Heart left ventricle (tissue), 13 donors: ENCODE data around the gene NNMT.

Source experiments
- POLR2A ChIP-seq, 2 donors: fragments of 450-650 bp; IDR thresholded peaks; one replicate each; pipeline ENCODE4 v1.6.1; 2017; ENCODE audit warnings: antibody characterized with exemption in 2 of 2, mild to moderate bottlenecking in 2 of 2, moderate library complexity in 2 of 2
- TF ChIP-seq, protein P1 (sequence below), 12 donors: fragments of 200-600 bp; sonication (generic) in 4 of 12; IDR thresholded peaks; one replicate each; pipeline versions ENCODE4 v1.5.0 to v1.8.0; 2018 to 2022; ENCODE audit warnings: antibody characterized with exemption in 12 of 12, mild to moderate bottlenecking in 5 of 12
- donor health status: ischemic (EF 13 %, LVEDD 7.1; RV severe dilation, severe dysfunction).
- donor health status: DM: no; HTN: yes; CAD: no.
- donor health status: DM: no; HTN: no; CAD: no.
- donor health status: ischemic (EF 25% LVEDD 6.9; RV normal size, moderate dysfunction).
- donor health status: ischemic (EF 25% LVEDD 5.7; RV mildly dilated, moderate dysfunction).
- donor health status: ischemic (EF 35%, LVEDD 5.7; RV mildly dilated, moderate dysfunction).
- donor health status: nonischemic (EF 11% LVEDD 7.7; RV severe dilation, severe dysfunction).
- donor health status: DM: yes; HTN: yes; CAD: no.
- donor health status: PGD.
- donor health status: ischemic (EF 29% LVEDD 5.4; RV normal size, mild dysfunction).
- donor health status: nonischemic (EF 23%, LVEDD 6.1; RV moderate dilation, normal function).

DNA sequence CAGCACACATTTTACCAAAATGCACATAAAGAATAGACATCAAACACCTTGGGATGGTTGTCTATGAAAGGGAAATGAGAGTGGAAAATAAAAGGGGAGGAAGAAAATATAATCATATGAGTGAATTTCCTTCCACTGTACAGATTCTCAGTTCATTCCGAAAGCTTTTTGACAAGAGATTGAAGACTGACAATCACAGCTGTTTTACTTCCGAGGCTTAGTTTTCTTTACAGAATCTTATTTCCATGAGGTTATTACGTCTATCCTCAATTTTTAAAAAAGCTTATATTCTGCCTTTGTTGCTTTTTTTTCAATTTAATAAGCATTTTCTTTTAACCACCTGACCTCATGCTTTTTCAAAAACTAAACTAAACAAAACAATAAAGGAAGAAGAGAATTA lies 12.8 kb upstream of the NNMT start:
- no peak for TF ChIP-seq POLR2A (IDR thresholded peaks at IDR 0.05)
- TF ChIP-seq, protein P1, sequence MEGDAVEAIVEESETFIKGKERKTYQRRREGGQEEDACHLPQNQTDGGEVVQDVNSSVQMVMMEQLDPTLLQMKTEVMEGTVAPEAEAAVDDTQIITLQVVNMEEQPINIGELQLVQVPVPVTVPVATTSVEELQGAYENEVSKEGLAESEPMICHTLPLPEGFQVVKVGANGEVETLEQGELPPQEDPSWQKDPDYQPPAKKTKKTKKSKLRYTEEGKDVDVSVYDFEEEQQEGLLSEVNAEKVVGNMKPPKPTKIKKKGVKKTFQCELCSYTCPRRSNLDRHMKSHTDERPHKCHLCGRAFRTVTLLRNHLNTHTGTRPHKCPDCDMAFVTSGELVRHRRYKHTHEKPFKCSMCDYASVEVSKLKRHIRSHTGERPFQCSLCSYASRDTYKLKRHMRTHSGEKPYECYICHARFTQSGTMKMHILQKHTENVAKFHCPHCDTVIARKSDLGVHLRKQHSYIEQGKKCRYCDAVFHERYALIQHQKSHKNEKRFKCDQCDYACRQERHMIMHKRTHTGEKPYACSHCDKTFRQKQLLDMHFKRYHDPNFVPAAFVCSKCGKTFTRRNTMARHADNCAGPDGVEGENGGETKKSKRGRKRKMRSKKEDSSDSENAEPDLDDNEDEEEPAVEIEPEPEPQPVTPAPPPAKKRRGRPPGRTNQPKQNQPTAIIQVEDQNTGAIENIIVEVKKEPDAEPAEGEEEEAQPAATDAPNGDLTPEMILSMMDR (IDR thresholded peaks at IDR 0.05) = no peak
